Immature natural killer cell (primary cell): Measurements from ENCODE around the gene KIRREL2. TPM values are rescaled to one million over a fixed set of nuclear protein-coding genes. Genes with fewer than 3 reads are reported as not detected.
"Not testable (repeated sequence)": the region's sequence is repeated elsewhere in the genome, so short reads cannot be mapped to it uniquely, and the experiment has no call there.

Source experiments
- DNase-seq, 3 donors: peaks; one replicate each; pipeline ENCODE4 v3.0.0; 2022; ENCODE audit warnings: mixed read lengths in 1 of 3
- H3K27ac Mint-ChIP-seq, 6 donors: one replicate each; pipeline ENCODE4 v1.8.0; 2020; ENCODE audit warnings: mixed read lengths in 6 of 6, mild to moderate bottlenecking in 5 of 6, inconsistent platforms in 4 of 6, moderate library complexity in 3 of 6
- H3K27me3 Mint-ChIP-seq, 3 donors: one replicate each; pipeline ENCODE4 v1.8.0; 2020 to 2021; ENCODE audit warnings: low read depth in 3 of 3, mild to moderate bottlenecking in 3 of 3, mixed read lengths in 3 of 3, moderate library complexity in 3 of 3, inconsistent platforms in 1 of 3
- H3K36me3 Mint-ChIP-seq, 3 donors: one replicate each; pipeline ENCODE4 v1.8.0; 2020; ENCODE audit warnings: mixed read lengths in 3 of 3, inconsistent platforms in 2 of 3, mild to moderate bottlenecking in 2 of 3
- H3K4me1 Mint-ChIP-seq, 2 donors: one replicate each; pipeline ENCODE4 v1.8.0; 2020; ENCODE audit warnings: inconsistent platforms in 2 of 2, mild to moderate bottlenecking in 2 of 2, mixed read lengths in 2 of 2, moderate library complexity in 1 of 2
- H3K4me3 Mint-ChIP-seq, 5 donors: one replicate each; pipeline ENCODE4 v1.8.0; 2020; ENCODE audit warnings: mild to moderate bottlenecking in 5 of 5, mixed read lengths in 5 of 5, inconsistent platforms in 3 of 5, moderate library complexity in 3 of 5
- H3K9me3 Mint-ChIP-seq, 6 donors: one replicate each; pipeline ENCODE4 v1.8.0; 2020; ENCODE audit warnings: mild to moderate bottlenecking in 6 of 6, mixed read lengths in 6 of 6, inconsistent platforms in 4 of 6, moderate library complexity in 3 of 6
- polyA plus RNA-seq, 3 donors: library from polyadenylated mRNA; unstranded; fragments of 300-500 nt; fragmentation: Illumina TruSeq; gene quantifications; one replicate each; pipeline ENCODE4 v1.2.3, GENCODE V29; 2021

KIRREL2 gene
- polyA plus RNA-seq, 3 donors from 2014 or later, result 0.19 TPM; not detected in 2

DNA sequence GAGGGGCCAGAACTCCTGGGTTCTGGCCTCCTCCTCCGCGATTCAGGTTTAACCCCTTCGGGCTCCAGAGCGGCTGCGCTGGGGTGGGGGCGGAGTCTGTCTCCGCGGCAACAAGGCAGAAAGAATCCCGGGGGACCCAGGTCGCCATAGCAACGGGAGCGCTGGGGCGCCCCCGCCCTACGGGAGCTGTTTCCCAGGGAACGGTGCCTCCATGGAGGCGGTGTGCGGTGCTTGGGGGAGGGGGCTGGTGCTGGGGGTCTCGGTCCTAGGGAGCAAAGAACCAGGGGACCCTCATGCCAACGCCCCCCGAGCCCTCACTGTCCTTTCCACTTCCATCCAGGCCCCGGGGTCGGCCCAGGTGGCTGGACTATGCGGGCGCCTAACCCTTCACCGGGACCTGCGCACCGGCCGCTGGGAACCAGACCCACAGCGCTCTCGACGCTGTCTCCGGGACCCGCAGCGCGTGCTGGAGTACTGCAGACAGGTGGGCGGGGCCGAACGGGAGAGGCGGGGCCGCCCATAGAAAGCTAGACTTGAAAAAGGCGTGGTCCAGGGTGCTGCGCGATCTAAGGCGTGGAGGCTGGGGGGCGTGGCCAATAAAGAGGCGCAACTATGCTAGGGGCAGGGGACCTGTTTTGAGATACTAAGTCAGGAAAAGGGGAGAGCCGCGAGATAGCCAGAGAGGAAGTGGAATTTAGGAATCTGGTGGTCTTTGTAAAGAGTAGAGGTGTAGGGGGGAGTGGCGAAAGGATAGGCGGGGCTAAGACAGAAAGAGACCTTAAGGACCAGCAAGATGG is 12.8 kb downstream of the KIRREL2 start:
- peak; percentile 46 to 59 (median 52) for DNase-seq
- peak overlapping the region; percentile 61 to 67 (median 62) for H3K4me3 Mint-ChIP-seq
- no peaks in the 10 kb centered on the region for H3K36me3 Mint-ChIP-seq
- H3K27ac Mint-ChIP-seq, result no peak overlapping the region
- no peaks in the 10 kb centered on the region for H3K9me3 Mint-ChIP-seq
- H3K4me1 Mint-ChIP-seq, result peaks cover 15 to 16% of the 10 kb centered on the region in 2 donors
- peaks cover 18 to 31% (median 26%) of the 10 kb centered on the region in 3 donors for H3K27me3 Mint-ChIP-seq

GRCh38 chr19:35870124-35870736 is 13.5 kb downstream of the KIRREL2 start:
- peak overlapping the region in 1 of 6 donors; percentile 28 for H3K27ac Mint-ChIP-seq
- peaks cover 15 to 27% (median 24%) of the 10 kb centered on the region in 3 donors for H3K27me3 Mint-ChIP-seq

DNA sequence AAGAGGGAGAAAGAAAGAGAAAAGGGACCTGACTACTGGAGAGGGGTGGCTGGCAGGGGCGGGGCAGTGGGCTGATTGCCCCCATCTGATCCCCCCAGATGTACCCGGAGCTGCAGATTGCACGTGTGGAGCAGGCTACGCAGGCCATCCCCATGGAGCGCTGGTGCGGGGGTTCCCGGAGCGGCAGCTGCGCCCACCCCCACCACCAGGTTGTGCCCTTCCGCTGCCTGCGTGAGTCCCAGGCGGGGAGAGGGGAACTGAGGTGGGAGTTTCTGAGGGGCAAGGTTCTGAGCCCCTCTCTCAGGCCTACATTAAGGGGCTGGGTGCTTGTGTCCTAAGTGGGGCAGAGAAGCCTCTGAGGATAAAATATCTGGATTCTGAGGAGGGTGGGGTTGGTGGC is 14.1 kb downstream of the KIRREL2 start:
- no peak overlapping the region for H3K27ac Mint-ChIP-seq
- no peaks in the 10 kb centered on the region for H3K9me3 Mint-ChIP-seq
- H3K36me3 Mint-ChIP-seq, result no peaks in the 10 kb centered on the region
- no peak for DNase-seq
- H3K4me3 Mint-ChIP-seq, result no peak overlapping the region
- peaks cover 15 to 16% of the 10 kb centered on the region in 2 donors for H3K4me1 Mint-ChIP-seq
- H3K27me3 Mint-ChIP-seq, result peaks cover 18 to 24% (median 23%) of the 10 kb centered on the region in 3 donors

More at GRCh38 chr19:35870124-35870736, 13.5 kb downstream of the KIRREL2 start:
- H3K36me3 Mint-ChIP-seq, H3K9me3 Mint-ChIP-seq, DNase-seq: not testable (repeated sequence)
- H3K4me3 Mint-ChIP-seq, result peak overlapping the region; percentile 42 to 67 (median 62)
- H3K4me1 Mint-ChIP-seq, result peaks cover 15 to 16% of the 10 kb centered on the region in 2 donors

DNA sequence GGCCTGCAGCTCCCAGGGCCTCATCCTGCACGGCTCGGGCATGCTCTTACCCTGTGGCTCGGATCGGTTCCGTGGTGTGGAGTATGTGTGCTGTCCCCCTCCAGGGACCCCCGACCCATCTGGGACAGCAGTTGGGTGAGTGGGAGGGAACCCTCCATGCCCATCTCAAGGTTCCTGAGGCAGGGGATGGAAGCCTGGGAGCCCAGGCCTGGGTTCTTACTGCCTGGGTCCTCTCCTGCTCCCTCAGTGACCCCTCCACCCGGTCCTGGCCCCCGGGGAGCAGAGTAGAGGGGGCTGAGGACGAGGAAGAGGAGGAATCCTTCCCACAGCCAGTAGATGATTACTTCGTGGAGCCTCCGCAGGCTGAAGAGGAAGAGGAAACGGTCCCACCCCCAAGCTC is 14.9 kb downstream of the KIRREL2 start:
- Mint-ChIP-seq H3K27me3 (peaks cover 19 to 26% (median 20%) of the 10 kb centered on the region in 3 donors), H3K27ac (no peak overlapping the region), H3K4me1 (peaks cover 15 to 16% of the 10 kb centered on the region in 2 donors), H3K9me3 (no peaks in the 10 kb centered on the region), H3K4me3 (no peak overlapping the region), H3K36me3 (no peaks in the 10 kb centered on the region)
- DNase-seq, result no peak

- no peak overlapping the region for H3K27ac Mint-ChIP-seq
- H3K9me3 Mint-ChIP-seq, result no peaks in the 10 kb centered on the region
- no peak overlapping the region for H3K4me3 Mint-ChIP-seq
- peaks cover 18 to 26% (median 19%) of the 10 kb centered on the region in 3 donors for H3K27me3 Mint-ChIP-seq
- no peaks in the 10 kb centered on the region for H3K36me3 Mint-ChIP-seq
- no peak for DNase-seq
- peaks cover 15 to 16% of the 10 kb centered on the region in 2 donors for H3K4me1 Mint-ChIP-seq
These were observed 15.5 kb downstream of the KIRREL2 start for GRCh38 chr19:35872180-35872579.

GRCh38 chr19:35874392-35874930 is 17.8 kb downstream of the KIRREL2 start:
- H3K4me1 Mint-ChIP-seq, result peaks cover 7 to 9% of the 10 kb centered on the region in 2 donors
- no peaks in the 10 kb centered on the region for H3K36me3 Mint-ChIP-seq
- H3K4me3 Mint-ChIP-seq, result no peak overlapping the region
- no peak for DNase-seq
- no peaks in the 10 kb centered on the region for H3K9me3 Mint-ChIP-seq
- peaks cover 13 to 20% (median 15%) of the 10 kb centered on the region in 3 donors for H3K27me3 Mint-ChIP-seq
- no peak overlapping the region for H3K27ac Mint-ChIP-seq

- Mint-ChIP-seq H3K9me3 (no peaks in the 10 kb centered on the region), H3K4me1 (peaks cover 6 to 8% of the 10 kb centered on the region in 2 donors), H3K36me3 (no peaks in the 10 kb centered on the region), H3K27me3 (peaks cover 8 to 18% (median 12%) of the 10 kb centered on the region in 3 donors), H3K27ac (no peak overlapping the region), H3K4me3 (no peak overlapping the region)
- no peak for DNase-seq
These were observed 22.4 kb downstream of the KIRREL2 start for GRCh38 chr19:35879068-35879467.

DNA sequence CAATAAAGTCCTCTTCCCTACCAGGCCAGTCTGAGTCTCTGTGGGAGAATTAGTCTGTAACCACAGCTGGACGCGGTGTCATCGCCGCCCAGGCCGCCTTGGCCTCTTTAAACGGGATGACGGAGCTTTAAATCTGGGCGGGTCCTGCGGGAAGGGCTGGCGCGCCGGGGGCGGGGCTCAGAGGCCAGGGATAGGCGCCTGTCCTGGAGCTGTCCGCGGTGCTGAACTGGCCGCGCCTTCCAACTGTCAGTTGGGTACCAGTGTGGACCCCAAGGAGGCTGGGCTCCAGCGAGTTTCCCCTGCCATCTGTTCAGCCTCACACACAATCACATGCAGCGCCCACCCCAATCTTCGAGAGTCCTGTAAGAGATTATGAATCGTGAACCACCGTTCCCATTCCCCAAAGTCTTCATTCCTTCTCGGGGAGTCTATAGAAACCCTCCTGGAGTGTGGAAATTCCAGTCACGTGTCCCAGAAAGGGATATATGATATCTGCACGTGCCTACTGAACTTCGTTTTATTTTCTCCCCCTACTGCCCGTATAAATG is 23.1 kb downstream of the KIRREL2 start:
- Mint-ChIP-seq H3K4me3 (no peak overlapping the region), H3K4me1 (peaks cover 6 to 8% of the 10 kb centered on the region in 2 donors), H3K9me3 (no peaks in the 10 kb centered on the region), H3K36me3 (no peaks in the 10 kb centered on the region), H3K27ac (no peak overlapping the region), H3K27me3 (peaks cover 8 to 17% (median 12%) of the 10 kb centered on the region in 3 donors)
- peak; percentile 64 to 69 (median 65) for DNase-seq

DNA sequence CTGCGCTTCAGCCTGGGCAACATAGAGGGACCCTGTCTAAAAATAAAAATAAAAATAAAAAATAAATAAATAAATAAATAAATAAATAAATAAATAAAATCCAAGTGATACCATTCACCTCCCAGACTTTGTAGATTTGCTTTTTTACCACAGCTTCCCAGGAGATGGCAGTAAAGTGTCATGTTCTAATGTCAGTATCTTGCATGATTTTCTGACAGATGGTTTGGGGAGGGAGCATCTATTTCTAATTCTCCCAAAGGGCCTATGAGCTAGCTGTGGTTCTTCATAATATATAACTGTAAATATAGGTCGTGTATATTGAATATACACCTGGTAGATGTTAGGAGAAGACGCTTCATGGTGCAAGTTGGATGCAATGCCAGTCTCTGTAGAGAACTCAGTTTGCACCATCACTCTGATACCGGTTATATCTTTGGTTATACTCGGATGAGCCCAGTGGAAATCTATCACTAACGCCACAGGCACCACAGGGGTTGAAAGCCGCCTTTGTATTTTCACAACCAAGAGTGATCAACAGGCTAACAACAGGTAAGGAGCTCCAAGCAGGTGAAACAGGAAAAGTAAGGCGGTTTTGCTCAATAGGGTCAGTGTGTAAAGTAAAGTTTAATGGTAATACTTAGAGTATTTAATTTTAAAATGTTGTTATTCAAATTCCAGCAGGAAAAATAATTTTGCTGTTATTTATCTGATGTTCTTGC is 25.6 kb downstream of the KIRREL2 start:
- H3K27ac Mint-ChIP-seq, result peak overlapping the region in 3 of 6 donors; percentile 7 to 82 (median 76)
- peaks cover 6 to 8% of the 10 kb centered on the region in 2 donors for H3K4me1 Mint-ChIP-seq
- peaks cover 0 to 6% (median 4%) of the 10 kb centered on the region in 3 donors for H3K36me3 Mint-ChIP-seq
- DNase-seq, result peak; percentile 67 to 77 (median 69)
- no peaks in the 10 kb centered on the region for H3K9me3 Mint-ChIP-seq
- H3K27me3 Mint-ChIP-seq, result peaks cover 6 to 16% (median 10%) of the 10 kb centered on the region in 3 donors
- no peak overlapping the region for H3K4me3 Mint-ChIP-seq

GRCh38 chr19:35883882-35884281 is 27.2 kb downstream of the KIRREL2 start:
- Mint-ChIP-seq H3K4me3 (no peak overlapping the region), H3K4me1 (peaks cover 6 to 9% of the 10 kb centered on the region in 2 donors), H3K27ac (no peak overlapping the region), H3K36me3 (peaks cover 9 to 17% (median 9%) of the 10 kb centered on the region in 3 donors), H3K27me3 (peaks cover 6 to 10% (median 9%) of the 10 kb centered on the region in 3 donors), H3K9me3 (no peaks in the 10 kb centered on the region)
- no peak for DNase-seq

GRCh38 chr19:35885225-35885738 is 28.6 kb downstream of the KIRREL2 start:
- H3K27ac Mint-ChIP-seq, result peak overlapping the region in 3 of 6 donors; percentile 48 to 67 (median 56)
- H3K36me3 Mint-ChIP-seq, result peaks cover 13 to 26% (median 18%) of the 10 kb centered on the region in 3 donors
- H3K4me3 Mint-ChIP-seq, result no peak overlapping the region
- no peak for DNase-seq
- peaks cover 2 to 4% (median 3%) of the 10 kb centered on the region in 3 donors for H3K27me3 Mint-ChIP-seq
- no peaks in the 10 kb centered on the region for H3K9me3 Mint-ChIP-seq
- H3K4me1 Mint-ChIP-seq, result peaks cover 6 to 8% of the 10 kb centered on the region in 2 donors

DNA sequence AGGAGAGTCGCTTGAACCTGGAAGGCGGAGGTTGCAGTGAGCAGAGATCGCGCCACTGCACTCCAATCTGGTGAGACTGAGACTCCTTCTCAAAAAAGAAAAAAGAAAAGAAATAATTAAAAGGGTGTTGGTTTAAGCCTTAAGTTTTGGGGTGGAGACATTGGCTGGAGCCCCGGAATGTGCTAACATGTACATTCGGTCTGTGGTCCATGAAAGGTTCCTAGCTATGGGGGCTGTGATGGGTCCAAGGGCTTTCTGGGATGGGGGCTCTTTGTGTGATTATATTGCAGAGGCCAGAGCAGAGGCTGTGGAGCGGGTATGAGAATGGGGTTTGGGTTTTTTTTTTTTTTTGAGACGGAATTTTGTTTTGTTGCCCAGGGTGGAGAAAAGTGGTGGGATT is 29.2 kb downstream of the KIRREL2 start:
- Mint-ChIP-seq H3K9me3 (no peaks in the 10 kb centered on the region), H3K4me1 (peaks cover 6 to 9% of the 10 kb centered on the region in 2 donors), H3K27me3 (peaks cover 2 to 4% (median 3%) of the 10 kb centered on the region in 3 donors), H3K27ac (peak overlapping the region in 3 of 6 donors; percentile 39 to 60 (median 57)), H3K36me3 (peaks cover 13 to 28% (median 20%) of the 10 kb centered on the region in 3 donors), H3K4me3 (no peak overlapping the region)
- no peak for DNase-seq

GRCh38 chr19:35887197-35887596 is 30.5 kb downstream of the KIRREL2 start:
- Mint-ChIP-seq H3K27ac (peak overlapping the region in 1 of 6 donors; percentile 70), H3K36me3 (peaks cover 13 to 30% (median 22%) of the 10 kb centered on the region in 3 donors)

More at GRCh38 chr19:35887197-35887596, 30.5 kb downstream of the KIRREL2 start:
- Mint-ChIP-seq H3K4me1 (peaks cover 3 to 9% of the 10 kb centered on the region in 2 donors), H3K4me3 (no peak overlapping the region), H3K27me3 (peaks cover 0 to 4% (median 0%) of the 10 kb centered on the region in 3 donors), H3K9me3 (no peaks in the 10 kb centered on the region)
- no peak for DNase-seq
